GM23338 (cell line): ENCODE measurements around the gene ZNF543.

ENCODE experiments used
- CREB1 ChIP-seq: fragments of 250-450 bp; sonication (Bioruptor Pico); IDR thresholded peaks from 2 replicates; pipeline ENCODE4 v1.5.0; 2020; ENCODE audit warnings: low read depth, mild to moderate bottlenecking, moderate library complexity
- EZH2 ChIP-seq: fragments of 200-600 bp; sonication (generic); IDR thresholded peaks from one replicate; pipeline ENCODE4 v1.8.0; 2017; ENCODE audit warnings: antibody characterized with exemption, mild to moderate bottlenecking, low read depth; ENCODE audit not compliant: unreplicated experiment
- EZH2phosphoT487 ChIP-seq: fragments of 200-600 bp; sonication (generic); IDR thresholded peaks from one replicate; pipeline ENCODE4 v1.8.1; 2018; ENCODE audit warnings: antibody characterized with exemption; ENCODE audit not compliant: unreplicated experiment
- NANOG ChIP-seq: IDR thresholded peaks from 2 replicates; pipeline ENCODE4 v1.6.1; 2016; ENCODE audit warnings: antibody characterized with exemption, borderline replicate concordance
- POLR2AphosphoS5 ChIP-seq: IDR thresholded peaks from 2 replicates; pipeline ENCODE4 v1.6.1; 2016; ENCODE audit warnings: antibody characterized with exemption, low read depth
- ZNF114 ChIP-seq: fragments of 250-450 bp; sonication (Bioruptor Pico); IDR thresholded peaks from 2 replicates; pipeline ENCODE4 v1.5.0; 2020; ENCODE audit warnings: mild to moderate bottlenecking, moderate library complexity
- TF ChIP-seq, protein P1 (sequence below): IDR thresholded peaks from one replicate; pipeline ENCODE4 v1.6.1; 2018; ENCODE audit warnings: antibody characterized with exemption; ENCODE audit not compliant: unreplicated experiment
- TF ChIP-seq, protein P2 (sequence below), 2 experiments: fragments of 200-600 bp in 1 of 2; sonication (generic) in 1 of 2; conservative IDR thresholded peaks; 2 replicates each; pipeline versions ENCODE4 v1.5.1 to v1.6.1; 2016 to 2017; ENCODE audit warnings: antibody characterized with exemption in 2 of 2, low read depth in 2 of 2, mild to moderate bottlenecking in 2 of 2, moderate library complexity in 1 of 2

DNA sequence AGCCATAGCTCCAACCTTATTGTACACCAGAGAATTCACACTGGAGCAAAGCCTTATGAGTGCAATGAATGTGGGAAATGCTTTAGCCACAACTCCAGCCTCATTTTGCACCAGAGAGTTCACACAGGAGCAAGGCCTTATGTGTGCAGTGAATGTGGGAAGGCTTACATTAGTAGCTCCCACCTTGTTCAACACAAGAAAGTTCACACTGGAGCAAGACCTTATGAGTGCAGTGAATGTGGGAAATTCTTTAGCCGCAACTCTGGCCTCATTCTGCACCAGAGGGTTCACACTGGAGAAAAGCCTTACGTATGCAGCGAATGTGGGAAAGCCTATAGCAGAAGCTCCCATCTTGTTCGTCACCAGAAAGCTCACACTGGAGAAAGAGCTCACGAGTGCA, 37.1 kb downstream of the ZNF543 start:
- TF ChIP-seq POLR2AphosphoS5 (no peak), NANOG (no peak), CREB1 (CRISPR knock-in tag) (no peak), ZNF114 (CRISPR knock-in tag) (no peak), EZH2 (no peak), EZH2phosphoT487 (no peak)
- TF ChIP-seq, protein P1, sequence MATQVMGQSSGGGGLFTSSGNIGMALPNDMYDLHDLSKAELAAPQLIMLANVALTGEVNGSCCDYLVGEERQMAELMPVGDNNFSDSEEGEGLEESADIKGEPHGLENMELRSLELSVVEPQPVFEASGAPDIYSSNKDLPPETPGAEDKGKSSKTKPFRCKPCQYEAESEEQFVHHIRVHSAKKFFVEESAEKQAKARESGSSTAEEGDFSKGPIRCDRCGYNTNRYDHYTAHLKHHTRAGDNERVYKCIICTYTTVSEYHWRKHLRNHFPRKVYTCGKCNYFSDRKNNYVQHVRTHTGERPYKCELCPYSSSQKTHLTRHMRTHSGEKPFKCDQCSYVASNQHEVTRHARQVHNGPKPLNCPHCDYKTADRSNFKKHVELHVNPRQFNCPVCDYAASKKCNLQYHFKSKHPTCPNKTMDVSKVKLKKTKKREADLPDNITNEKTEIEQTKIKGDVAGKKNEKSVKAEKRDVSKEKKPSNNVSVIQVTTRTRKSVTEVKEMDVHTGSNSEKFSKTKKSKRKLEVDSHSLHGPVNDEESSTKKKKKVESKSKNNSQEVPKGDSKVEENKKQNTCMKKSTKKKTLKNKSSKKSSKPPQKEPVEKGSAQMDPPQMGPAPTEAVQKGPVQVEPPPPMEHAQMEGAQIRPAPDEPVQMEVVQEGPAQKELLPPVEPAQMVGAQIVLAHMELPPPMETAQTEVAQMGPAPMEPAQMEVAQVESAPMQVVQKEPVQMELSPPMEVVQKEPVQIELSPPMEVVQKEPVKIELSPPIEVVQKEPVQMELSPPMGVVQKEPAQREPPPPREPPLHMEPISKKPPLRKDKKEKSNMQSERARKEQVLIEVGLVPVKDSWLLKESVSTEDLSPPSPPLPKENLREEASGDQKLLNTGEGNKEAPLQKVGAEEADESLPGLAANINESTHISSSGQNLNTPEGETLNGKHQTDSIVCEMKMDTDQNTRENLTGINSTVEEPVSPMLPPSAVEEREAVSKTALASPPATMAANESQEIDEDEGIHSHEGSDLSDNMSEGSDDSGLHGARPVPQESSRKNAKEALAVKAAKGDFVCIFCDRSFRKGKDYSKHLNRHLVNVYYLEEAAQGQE = no peak
- TF ChIP-seq, protein P2, sequence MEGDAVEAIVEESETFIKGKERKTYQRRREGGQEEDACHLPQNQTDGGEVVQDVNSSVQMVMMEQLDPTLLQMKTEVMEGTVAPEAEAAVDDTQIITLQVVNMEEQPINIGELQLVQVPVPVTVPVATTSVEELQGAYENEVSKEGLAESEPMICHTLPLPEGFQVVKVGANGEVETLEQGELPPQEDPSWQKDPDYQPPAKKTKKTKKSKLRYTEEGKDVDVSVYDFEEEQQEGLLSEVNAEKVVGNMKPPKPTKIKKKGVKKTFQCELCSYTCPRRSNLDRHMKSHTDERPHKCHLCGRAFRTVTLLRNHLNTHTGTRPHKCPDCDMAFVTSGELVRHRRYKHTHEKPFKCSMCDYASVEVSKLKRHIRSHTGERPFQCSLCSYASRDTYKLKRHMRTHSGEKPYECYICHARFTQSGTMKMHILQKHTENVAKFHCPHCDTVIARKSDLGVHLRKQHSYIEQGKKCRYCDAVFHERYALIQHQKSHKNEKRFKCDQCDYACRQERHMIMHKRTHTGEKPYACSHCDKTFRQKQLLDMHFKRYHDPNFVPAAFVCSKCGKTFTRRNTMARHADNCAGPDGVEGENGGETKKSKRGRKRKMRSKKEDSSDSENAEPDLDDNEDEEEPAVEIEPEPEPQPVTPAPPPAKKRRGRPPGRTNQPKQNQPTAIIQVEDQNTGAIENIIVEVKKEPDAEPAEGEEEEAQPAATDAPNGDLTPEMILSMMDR (conservative IDR thresholded peaks at IDR 0.05; ENCODE audit: low read depth in 2 of 2) = no peak
